ENCODE data around the gene PRDM2. TPM values are rescaled to one million over a fixed set of nuclear protein-coding genes. Genes with fewer than 3 reads are reported as not detected.

PRDM2 gene
- total RNA-seq, 2 donors from 2014 or later = 29.3 to 30.0 TPM

GRCh38 chr1:13761883-13762282, 61.9 kb downstream of the PRDM2 start:
- no peak overlapping the region for H3K4me3 ChIP-seq
- intact Hi-C loops (cut with DNase I) = no loop called here
- no peak overlapping the region for H3K27ac ChIP-seq
- no peak for DNase-seq
- H3K9me3 ChIP-seq = no peaks in the 10 kb centered on the region
- H3K36me3 ChIP-seq = no peaks in the 10 kb centered on the region
- no peaks in the 10 kb centered on the region for H3K27me3 ChIP-seq
- H3K4me1 ChIP-seq = no peaks in the 10 kb centered on the region
- TF ChIP-seq CTCF (IDR thresholded peaks at IDR 0.05) = no peak
- no peak overlapping the region for H3K9ac ChIP-seq (ENCODE audit: low read depth in 2 of 2, low read length in 2 of 2)

GRCh38 chr1:13762642-13763041, 62.7 kb downstream of the PRDM2 start:
- intact Hi-C loops (cut with DNase I) = no loop called here
- DNase-seq = no peak

GRCh38 chr1:13763222-13763621, 63.2 kb downstream of the PRDM2 start:
- Histone ChIP-seq H3K27me3 (no peaks in the 10 kb centered on the region), H3K36me3 (no peaks in the 10 kb centered on the region), H3K27ac (no peak overlapping the region), H3K4me1 (no peaks in the 10 kb centered on the region), H3K9me3 (no peaks in the 10 kb centered on the region), H3K9ac (ENCODE audit: low read depth in 2 of 2, low read length in 2 of 2) (no peak overlapping the region), H3K4me3 (no peak overlapping the region)
- no peak for DNase-seq
- intact Hi-C loops (cut with DNase I) = no loop called here
- TF ChIP-seq CTCF (IDR thresholded peaks at IDR 0.05) = no peak

More at GRCh38 chr1:13762642-13763041, 62.7 kb downstream of the PRDM2 start:
- H3K9me3 ChIP-seq = no peaks in the 10 kb centered on the region
- no peaks in the 10 kb centered on the region for H3K4me1 ChIP-seq
- no peak overlapping the region for H3K27ac ChIP-seq
- TF ChIP-seq CTCF (IDR thresholded peaks at IDR 0.05) = no peak
- H3K9ac ChIP-seq (ENCODE audit: low read depth in 2 of 2, low read length in 2 of 2) = no peak overlapping the region
- no peaks in the 10 kb centered on the region for H3K36me3 ChIP-seq
- no peak overlapping the region for H3K4me3 ChIP-seq
- no peaks in the 10 kb centered on the region for H3K27me3 ChIP-seq

GRCh38 chr1:13763991-13764390, 64.0 kb downstream of the PRDM2 start:
- no peak for DNase-seq
- Histone ChIP-seq H3K27ac (no peak overlapping the region), H3K27me3 (no peaks in the 10 kb centered on the region), H3K4me1 (no peaks in the 10 kb centered on the region), H3K9ac (ENCODE audit: low read depth in 2 of 2, low read length in 2 of 2) (no peak overlapping the region), H3K36me3 (no peaks in the 10 kb centered on the region), H3K4me3 (no peak overlapping the region), H3K9me3 (no peaks in the 10 kb centered on the region)
- no peak for TF ChIP-seq CTCF (IDR thresholded peaks at IDR 0.05)
- intact Hi-C loops (cut with DNase I) = no loop called here

GRCh38 chr1:13764588-13765332, 64.8 kb downstream of the PRDM2 start:
- DNase-seq = no peak
- Histone ChIP-seq H3K4me3 (no peak overlapping the region), H3K27me3 (no peaks in the 10 kb centered on the region), H3K27ac (no peak overlapping the region), H3K36me3 (no peaks in the 10 kb centered on the region), H3K9ac (ENCODE audit: low read depth in 2 of 2, low read length in 2 of 2) (no peak overlapping the region), H3K4me1 (no peaks in the 10 kb centered on the region), H3K9me3 (no peaks in the 10 kb centered on the region)
- intact Hi-C loops (cut with DNase I) = no loop called here
- TF ChIP-seq CTCF (IDR thresholded peaks at IDR 0.05) = no peak

Data from colonic mucosa (tissue), 4 donors.